Stimulated activated CD4-positive, alpha-beta T cell treated with anti-CD3 and anti-CD28 coated beads, Interleukin-1b, Interleukin-23, amount 100 ng/mL, for 24 hours (primary cell): Measurements from ENCODE around the gene PALD1.
"Not testable (repeated sequence)": the region's sequence is repeated elsewhere in the genome, so short reads cannot be mapped to it uniquely, and the experiment has no call there.

Source experiments
- DNase-seq, 4 experiments: peaks; one replicate each; pipeline ENCODE4 v3.0.0-alpha.2; 2020; ENCODE audit warnings: low read depth in 4 of 4, low spot score in 1 of 4

The PALD1 gene

DNA sequence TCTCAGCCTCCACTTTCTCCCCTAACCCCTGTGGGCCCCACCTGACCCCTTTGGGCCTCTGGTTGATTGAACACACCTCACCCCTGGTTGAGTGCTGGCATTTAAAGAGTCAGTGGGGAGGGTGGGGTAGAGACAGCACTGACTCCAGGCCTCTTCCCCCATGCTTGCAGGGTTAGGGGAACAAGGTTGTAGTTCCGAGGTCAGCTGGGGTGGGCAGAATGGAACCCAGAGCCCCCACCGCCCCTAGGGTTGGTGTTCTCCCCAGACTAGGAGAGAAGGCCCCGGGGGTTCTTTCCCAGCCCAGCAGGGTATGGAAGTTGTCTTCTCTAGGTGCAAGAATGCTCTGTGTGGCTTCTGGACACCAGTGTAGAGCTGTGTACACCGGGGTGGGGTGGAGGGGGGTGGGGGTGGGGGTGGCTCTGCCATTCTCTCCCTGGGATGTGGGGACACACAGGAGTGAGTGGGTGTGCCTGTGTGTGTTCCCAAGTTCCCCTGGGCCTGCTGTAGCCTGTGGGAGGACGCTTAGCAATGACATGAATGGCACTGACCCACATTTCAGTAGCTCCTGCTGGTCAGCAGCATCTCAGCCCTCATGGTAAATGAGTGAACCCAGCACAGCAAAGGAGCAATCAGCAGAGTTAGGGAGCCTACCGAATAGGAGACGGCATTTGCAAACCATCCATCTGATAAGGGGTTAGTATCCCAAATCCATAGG, 90.4 kb downstream of the PALD1 start:
- DNase-seq, result no peak

DNA sequence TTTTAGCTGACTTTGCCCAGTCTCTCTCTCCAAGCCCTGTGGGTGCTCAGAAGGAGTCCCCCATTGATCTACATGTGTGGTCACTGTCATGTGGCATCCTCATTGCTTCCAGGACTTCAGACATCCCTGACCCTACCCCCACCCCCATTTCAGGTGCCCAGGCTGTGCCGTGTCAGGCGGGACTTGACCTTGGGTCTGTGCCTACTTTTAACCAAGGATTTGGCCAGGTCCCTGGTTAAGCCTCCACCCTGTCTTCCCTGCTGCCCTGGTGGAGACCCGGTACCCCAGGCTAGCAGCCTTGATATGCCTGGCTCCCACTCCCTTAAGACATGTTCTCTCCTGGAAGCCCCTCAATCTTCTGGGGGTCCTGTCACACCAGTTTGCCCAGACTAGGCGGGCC, 92.7 kb downstream of the PALD1 start:
- no peak for DNase-seq

DNA sequence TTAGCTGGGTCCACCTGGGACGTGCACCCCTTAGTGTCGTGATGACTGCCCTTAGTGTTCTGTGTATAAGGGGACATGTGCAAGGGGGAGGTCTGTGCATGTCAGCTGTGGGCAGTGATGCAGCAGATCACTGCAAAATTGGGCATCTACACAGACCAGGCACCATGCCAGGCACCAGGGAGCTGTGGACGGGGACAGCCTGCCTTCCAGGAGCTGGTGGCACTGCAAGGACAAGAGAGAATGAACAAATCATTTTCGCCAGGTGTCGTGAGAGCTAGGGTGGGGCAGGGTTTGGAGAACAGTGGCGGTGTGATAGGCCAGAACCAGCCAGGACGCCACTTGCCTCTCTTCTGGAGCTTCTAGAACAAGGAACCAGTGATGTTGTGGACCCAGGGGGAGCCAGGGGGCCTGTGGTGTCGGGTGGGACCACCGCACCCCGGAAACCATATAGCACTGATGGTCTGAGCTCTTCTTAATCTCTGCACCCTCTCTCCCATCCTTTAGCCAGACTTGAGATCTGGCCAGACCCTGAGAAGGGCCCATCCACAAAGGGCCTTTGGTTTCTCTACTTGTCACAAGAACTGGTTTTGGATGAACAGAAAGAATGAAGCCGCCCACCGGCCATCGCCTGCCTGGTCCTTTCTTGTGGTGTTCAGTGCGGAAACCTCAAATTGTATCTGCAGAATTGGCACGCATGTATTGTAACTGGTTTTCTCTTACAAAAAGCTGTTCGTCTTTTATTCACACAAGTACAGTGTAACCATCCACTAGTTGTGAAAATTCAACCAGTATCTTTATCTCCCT, 93.3 kb downstream of the PALD1 start:
- DNase-seq, result no peak

GRCh38 chr10:70573599-70574506, 95.3 kb downstream of the PALD1 start:
- DNase-seq, result no peak

- no peak for DNase-seq
These were observed 96.9 kb downstream of the PALD1 start for GRCh38 chr10:70575486-70575873.

- DNase-seq, result no peak
These were observed 97.6 kb downstream of the PALD1 start for GRCh38 chr10:70575874-70576802.

DNA sequence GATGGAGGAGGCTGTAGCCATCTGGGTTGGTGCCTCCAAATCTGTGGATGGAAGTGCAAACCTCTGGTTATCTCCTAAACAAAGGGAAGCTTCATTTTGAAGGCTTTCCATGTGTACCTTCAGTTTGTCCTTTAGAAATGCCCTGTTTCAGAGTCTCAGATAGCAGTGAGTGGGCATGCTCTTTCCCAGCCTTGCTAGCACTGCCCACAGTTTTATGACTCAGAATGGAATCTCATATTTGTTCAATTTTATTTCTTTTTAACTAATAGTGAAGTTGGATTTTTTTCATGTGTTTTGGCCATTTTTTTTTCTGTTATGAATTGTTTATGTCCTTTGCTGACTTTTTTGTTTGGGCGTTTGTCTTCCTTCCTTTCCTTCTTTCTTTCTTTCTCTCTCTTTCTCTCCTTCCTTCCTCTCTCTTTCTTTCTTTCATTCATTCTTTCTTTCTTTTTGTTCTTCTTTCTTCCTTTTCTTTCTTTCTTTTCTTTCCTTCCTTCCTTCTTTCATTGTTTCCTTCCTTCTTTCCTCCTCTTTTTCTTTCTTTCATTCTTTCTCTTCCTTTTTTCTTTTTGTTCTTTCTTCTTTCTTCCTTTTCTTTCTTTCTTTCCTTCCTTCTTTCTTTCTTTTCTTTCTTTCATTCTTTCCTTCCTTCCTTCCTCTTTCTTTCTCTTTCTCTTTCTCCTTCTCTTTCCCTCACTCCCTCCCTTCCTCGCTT, 98.4 kb downstream of the PALD1 start:
- no peak for DNase-seq

DNA sequence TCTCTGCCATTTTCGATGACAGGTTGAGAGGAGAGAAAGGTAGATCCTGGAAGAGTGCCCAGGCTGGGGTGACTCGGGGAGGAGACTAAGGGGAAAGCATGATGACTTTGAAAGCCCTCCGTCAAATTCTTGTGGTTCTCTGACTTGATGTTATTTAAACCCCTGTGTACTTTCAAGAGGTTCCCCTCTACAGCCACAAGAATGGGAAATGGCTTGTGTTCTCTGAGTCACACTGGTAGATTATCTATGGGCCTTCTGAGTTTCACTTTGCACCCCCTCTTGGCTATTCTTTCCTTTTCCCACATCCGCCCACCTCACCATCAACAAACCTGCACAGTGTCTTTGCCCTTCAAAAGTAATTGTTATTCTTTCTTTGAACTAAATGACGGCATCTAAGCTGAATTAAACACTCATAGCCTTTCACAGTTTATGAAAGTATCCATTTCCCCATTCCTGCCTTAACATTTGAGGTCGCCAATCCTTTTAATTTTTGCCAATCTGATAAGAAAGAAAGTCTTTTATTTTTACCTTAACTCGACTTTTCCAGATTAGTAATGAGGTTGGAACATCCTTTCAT, 99.9 kb downstream of the PALD1 start:
- peak in 2 of 4 experiments; percentile 43 to 72 for DNase-seq

- DNase-seq, result no peak
These were observed 100.9 kb downstream of the PALD1 start for GRCh38 chr10:70579234-70580002.

DNA sequence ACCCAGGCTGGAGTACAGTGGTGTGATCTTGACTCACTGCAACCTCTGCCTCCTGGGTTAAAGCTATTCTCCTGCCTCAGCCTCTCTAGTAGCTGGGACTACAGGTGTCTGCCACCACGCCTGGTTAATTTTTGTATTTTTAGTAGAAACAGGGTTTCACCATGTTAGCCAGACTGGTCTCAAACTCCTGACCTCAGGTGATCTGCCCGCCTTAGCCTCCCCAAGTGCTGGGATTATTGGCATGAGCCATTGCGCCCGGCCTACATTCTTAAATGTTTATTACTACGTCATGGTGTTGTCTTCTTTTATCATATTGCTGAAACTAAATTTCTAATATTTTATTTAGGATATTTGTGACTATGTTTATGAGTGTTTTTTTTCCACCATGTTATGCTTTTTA, 102.6 kb downstream of the PALD1 start:
- not testable (repeated sequence) for DNase-seq

DNA sequence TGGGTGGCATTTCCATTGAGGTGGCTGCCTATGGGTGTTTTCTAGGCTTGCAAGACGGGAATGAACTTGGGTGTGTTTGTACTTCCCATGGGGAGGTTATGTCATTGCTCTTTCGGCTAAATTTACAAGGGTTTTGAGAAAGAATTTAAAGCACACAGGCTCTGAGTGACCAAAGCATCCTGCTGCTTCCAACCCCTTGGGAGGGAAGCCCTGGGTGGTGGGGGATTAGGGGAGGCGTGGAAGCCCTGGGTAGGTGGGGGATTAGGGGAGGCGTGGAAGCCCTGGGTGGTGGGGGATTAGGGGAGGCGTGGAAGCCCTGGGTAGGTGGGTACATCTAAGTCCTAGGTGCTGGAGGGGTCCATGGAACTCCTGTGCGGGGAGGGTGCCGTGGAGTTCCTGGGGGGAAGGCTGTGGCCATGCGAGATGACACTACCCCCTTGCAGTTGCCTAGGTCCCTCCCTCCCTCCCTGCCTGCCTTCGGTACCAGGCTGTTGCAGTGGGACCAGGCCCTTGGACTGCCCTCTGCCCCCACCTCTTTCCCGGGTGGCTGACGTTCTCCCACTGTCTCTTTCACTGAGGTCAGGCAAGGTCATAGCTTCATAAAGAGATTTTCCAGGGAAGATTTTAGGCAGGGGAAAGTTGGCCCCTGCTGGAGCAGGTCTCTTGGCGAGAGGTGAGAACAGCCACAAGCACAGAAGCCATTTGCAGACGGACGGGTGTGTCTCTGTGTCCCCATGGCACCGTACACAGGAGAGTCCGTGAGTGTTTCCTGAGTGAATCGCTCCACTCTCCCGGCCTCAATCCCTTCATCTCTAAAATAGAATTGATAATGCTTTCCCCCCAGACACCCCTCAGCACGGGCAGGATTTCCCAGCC, 104.5 kb downstream of the PALD1 start:
- no peak for DNase-seq

DNA sequence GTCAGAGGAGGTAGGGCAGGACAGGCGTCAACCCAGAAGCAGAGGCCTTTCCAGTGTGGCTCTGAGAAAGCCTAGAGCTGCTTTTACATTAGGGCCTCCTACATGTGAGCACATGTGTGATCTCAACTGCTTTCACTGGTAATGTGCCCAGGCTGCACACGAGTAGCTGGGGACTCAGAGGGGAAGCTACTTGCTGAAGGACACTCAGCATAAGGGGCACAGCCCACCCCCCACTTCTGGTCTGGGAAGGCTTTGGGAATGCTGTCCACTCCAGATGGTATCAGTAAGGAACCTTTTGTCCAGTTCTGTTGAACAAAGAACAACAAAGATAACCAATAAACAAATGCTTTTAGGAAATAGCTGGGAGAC, 105.1 kb downstream of the PALD1 start:
- no peak for DNase-seq

DNA sequence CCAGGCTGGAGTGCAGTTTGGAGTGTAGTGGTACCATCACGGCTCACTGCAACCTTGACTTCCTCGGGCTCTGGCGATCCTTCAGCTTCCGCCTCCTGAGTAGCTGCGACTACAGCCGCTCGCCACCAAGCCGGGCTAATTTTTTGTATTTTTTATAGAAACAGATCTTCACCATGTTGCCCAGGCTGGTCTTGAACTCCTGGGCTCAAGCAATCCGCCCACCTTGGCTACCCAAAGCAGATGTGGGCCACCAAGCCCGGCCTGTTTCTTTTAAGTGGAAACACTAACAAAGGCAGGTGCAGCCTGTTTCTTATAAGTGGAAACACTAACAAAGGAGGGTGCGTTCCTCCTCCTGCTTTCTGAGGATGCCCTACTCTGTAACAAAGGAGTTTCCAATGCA, 105.8 kb downstream of the PALD1 start:
- no peak for DNase-seq

DNA sequence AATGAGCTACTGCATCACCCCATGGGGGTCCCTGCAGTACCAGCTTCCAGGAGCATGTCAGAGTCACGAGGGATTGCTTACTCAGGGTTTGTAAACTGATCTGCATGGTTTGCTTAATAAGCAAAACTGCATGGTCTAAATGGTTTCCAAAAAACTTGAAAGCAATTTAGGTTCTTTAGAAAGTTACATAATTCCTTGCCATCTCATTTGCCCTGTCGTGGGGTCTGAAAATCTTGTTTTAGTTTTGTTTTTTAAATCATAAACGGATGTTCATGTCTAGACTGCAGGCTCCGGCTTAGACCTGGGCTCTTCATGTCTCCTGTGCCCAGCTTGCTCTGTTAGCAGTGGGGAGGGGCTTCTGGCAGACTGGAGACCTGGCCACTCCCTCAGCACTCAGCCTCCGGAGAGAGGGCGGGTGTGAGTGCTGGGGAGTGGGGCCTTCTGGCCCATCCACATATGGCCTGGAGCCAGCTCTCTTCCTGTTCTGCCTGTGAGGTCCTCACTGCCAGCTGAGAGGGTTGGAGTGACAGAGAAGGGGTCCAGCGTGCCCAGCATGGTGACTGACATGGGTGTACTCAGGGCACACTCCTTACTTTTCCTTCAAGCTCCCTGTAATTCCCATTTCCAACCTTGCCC, 106.5 kb downstream of the PALD1 start:
- no peak for DNase-seq

GRCh38 chr10:70585578-70586169, 107.1 kb downstream of the PALD1 start:
- DNase-seq, result no peak

GRCh38 chr10:70586348-70586930, 107.9 kb downstream of the PALD1 start:
- no peak for DNase-seq
